GM12878 (cell line): ENCODE data around the gene UNC5CL. TPM values are rescaled to one million over a fixed set of nuclear protein-coding genes. Genes with fewer than 3 reads are reported as not detected.

ENCODE experiments used
- ATAC-seq: fragments of 200-7000 bp; cut with Tn5 transposase; 3 replicates; pipeline ENCODE4 v1.9.1; 2020; ENCODE audit warnings: mild to moderate bottlenecking, moderate library complexity
- BruUV-seq: library from RNA; stranded (reverse); fragments of 400-500 nt; replicated peaks from 2 replicates; lab custom pipeline; 2021; lab: Mats Ljungman, UMichigan
- CTCF ChIA-PET: fragments of 300-600 bp; sonication (Branson Sonifier 250); formaldehyde crosslinking; extraction: SDS; loops from one replicate; lab custom pipeline; 2021; ENCODE audit warnings: inconsistent platforms; lab: Yijun Ruan, JAX
- POLR2A ChIA-PET: fragments of 350-600 bp; formaldehyde crosslinking; extraction: SDS; loops from one replicate; lab custom pipeline; 2021; ENCODE audit warnings: inconsistent platforms; lab: Charles Lee
- RAD21 ChIA-PET: fragments of 300-600 bp; sonication (Branson Sonifier 250); formaldehyde crosslinking; loops from one replicate; lab custom pipeline; 2023; ENCODE audit warnings: antibody characterized with exemption; ENCODE audit not compliant: unreplicated experiment; lab: Charles Lee
- SMC1A ChIA-PET: fragments of 300-600 bp; sonication (Branson Sonifier 250); formaldehyde crosslinking; loops from one replicate; lab custom pipeline; 2023; ENCODE audit not compliant: unreplicated experiment, uncharacterized antibody; lab: Charles Lee
- DNase-seq: peaks from one replicate; pipeline ENCODE4 v3.0.0-alpha.2; 2011; ENCODE audit warnings: low read depth, low spot score
- FAIRE-seq: peaks from 3 replicates; lab custom pipeline; 2011; peaks lifted over from hg19 to GRCh38; lab: Jason Lieb, UNC
- H2AFZ ChIP-seq: 2 replicates; pipeline ENCODE4 v1.6.0; 2011; ENCODE audit warnings: low read depth, low read length, control low read depth; ENCODE audit not compliant: control insufficient read depth
- H3K27ac ChIP-seq: 2 replicates; pipeline ENCODE4 v1.5.1; 2011; ENCODE audit warnings: control low read depth; ENCODE audit not compliant: control insufficient read depth, insufficient read depth
- H3K27me3 ChIP-seq, 2 experiments: replicated peaks in 1 of 2; 2 replicates each; pipeline versions ENCODE4 v1.6.0 to v1.6.1; 2011; ENCODE audit warnings: low read length in 1 of 2; ENCODE audit not compliant: control insufficient read depth in 2 of 2, insufficient read depth in 2 of 2
- H3K36me3 ChIP-seq, 2 experiments: 2 replicates each; pipeline ENCODE4 v1.5.1; 2011; ENCODE audit warnings: low read length in 1 of 2; ENCODE audit not compliant: control insufficient read depth in 2 of 2, insufficient read depth in 2 of 2
- H3K4me1 ChIP-seq: 2 replicates; pipeline ENCODE4 v1.6.1; 2011; ENCODE audit warnings: mild to moderate bottlenecking, low read length, moderate library complexity, mixed read lengths; ENCODE audit not compliant: control insufficient read depth, insufficient read depth
- H3K4me2 ChIP-seq: 2 replicates; pipeline ENCODE4 v1.6.0; 2011; ENCODE audit warnings: control low read depth; ENCODE audit not compliant: control insufficient read depth, insufficient read depth
- H3K4me3 ChIP-seq: fragments of 200-600 bp; sonication (generic); 2 replicates; pipeline ENCODE4 v1.5.1; 2016
- H3K79me2 ChIP-seq: 2 replicates; pipeline ENCODE4 v1.6.0; 2011; ENCODE audit warnings: low read length; ENCODE audit not compliant: control insufficient read depth, insufficient read depth
- H3K9ac ChIP-seq: 2 replicates; pipeline ENCODE4 v1.8.0; 2011; ENCODE audit warnings: low read length, control low read depth, mixed read lengths; ENCODE audit not compliant: control insufficient read depth, insufficient read depth
- H3K9me3 ChIP-seq: replicated peaks from 3 replicates; pipeline ENCODE4 v1.5.1; 2011; ENCODE audit warnings: mild to moderate bottlenecking, low read length; ENCODE audit not compliant: control insufficient read depth, insufficient read depth
- H4K20me1 ChIP-seq: 2 replicates; pipeline ENCODE4 v1.6.0; 2011; ENCODE audit not compliant: control insufficient read depth, insufficient read depth
- ASH2L ChIP-seq: fragments of 300-600, 200-600 bp; sonication (generic); IDR thresholded peaks from 2 replicates; pipeline ENCODE4 v1.6.1; 2017; ENCODE audit warnings: low read depth, mild to moderate bottlenecking, borderline replicate concordance
- IRF4 ChIP-seq: IDR thresholded peaks from 2 replicates; pipeline ENCODE4 v1.6.1; 2011; ENCODE audit warnings: low read depth, low read length
- MTA2 ChIP-seq: fragments of 450-650 bp; IDR thresholded peaks from 2 replicates; pipeline ENCODE4 v1.6.1; 2016; ENCODE audit warnings: low read depth, mild to moderate bottlenecking, moderate library complexity
- NFXL1 ChIP-seq: fragments of 450-650 bp; IDR thresholded peaks from 2 replicates; pipeline ENCODE4 v1.6.1; 2017; ENCODE audit warnings: antibody characterized with exemption, mild to moderate bottlenecking, borderline replicate concordance
- PAX8 ChIP-seq: fragments of 450-650 bp; IDR thresholded peaks from 2 replicates; pipeline ENCODE4 v1.6.1; 2017; ENCODE audit warnings: mild to moderate bottlenecking, moderate library complexity
- RBBP5 ChIP-seq: fragments of 200-600 bp; sonication (generic); conservative IDR thresholded peaks from 2 replicates; pipeline ENCODE4 v1.6.1; 2016
- RFX5 ChIP-seq: IDR thresholded peaks from 2 replicates; pipeline ENCODE4 v1.6.1; 2011; ENCODE audit warnings: low read depth, low read length, improper control_type of control experiment
- STAT3 ChIP-seq: IDR thresholded peaks from 2 replicates; pipeline ENCODE4 v1.6.1; 2011; ENCODE audit warnings: low read depth, low read length, improper control_type of control experiment
- TAF1 ChIP-seq: IDR thresholded peaks from 2 replicates; pipeline ENCODE4 v1.6.1; 2011; ENCODE audit warnings: mild to moderate bottlenecking, low read depth, low read length, borderline replicate concordance
- TARDBP ChIP-seq: IDR thresholded peaks from 2 replicates; pipeline ENCODE4 v1.6.1; 2016; ENCODE audit warnings: borderline replicate concordance
- ZBED1 ChIP-seq: IDR thresholded peaks from 2 replicates; pipeline ENCODE4 v1.6.1; 2016; ENCODE audit warnings: borderline replicate concordance
- ZNF384 ChIP-seq: IDR thresholded peaks from 2 replicates; pipeline ENCODE4 v1.6.1; 2012; ENCODE audit warnings: low read depth, mild to moderate bottlenecking, low read length, improper control_type of control experiment, borderline replicate concordance
- WGBS: methylation state at CpG from one replicate; pipeline ENCODE4 v1.1.6; 2016; ENCODE audit warnings: low lambda C conversion rate; ENCODE audit not compliant: insufficient replicate concordance, insufficient coverage; ENCODE audit errors: missing lambda C conversion rate; 5-methylcytosine and 5-hydroxymethylcytosine counted together
- in situ Hi-C: fragments of 300-500 bp; cut with MboI; formaldehyde crosslinking; loops from 9 replicates; pipeline ENCODE4 v1.14.3; 2018; ENCODE audit warnings: mixed read lengths
- intact Hi-C: fragments of 100-400 bp; cut with micrococcal nuclease; formaldehyde crosslinking; loops from one replicate; pipeline ENCODE4 v1.14.2; 2022; ENCODE audit not compliant: unreplicated experiment
- polyA plus RNA-seq, 11 experiments: library from polyadenylated mRNA; depleted of rRNA in 4 of 11; unstranded in 6 of 11; stranded (reverse) in 5 of 11; fragments of >200 nt; fragmentation: Nextera tagmentation in 4 of 11; fragmentation: Illumina TruSeq in 1 of 11; extraction: Ambion mirVana in 4 of 11; extraction: Trizol in 1 of 11; gene quantifications; 1 replicate in 1 of 11; 2 replicates in 10 of 11; pipeline versions ENCODE4 v1.2.1 to v1.2.3, GENCODE V29; 2011 to 2016; ENCODE audit warnings: inconsistent platforms in 2 of 11, missing spikeins in 2 of 11, low read depth in 1 of 11
- total RNA-seq, 4 experiments: library from RNA; depleted of rRNA in 3 of 4; stranded (reverse); fragments of >200 nt in 3 of 4; fragmentation: Illumina TruSeq in 1 of 4; extraction: Trizol in 1 of 4; gene quantifications; 2 replicates each; pipeline versions ENCODE4 v1.2.1 to v1.2.3, GENCODE V29; 2013 to 2021
- TF ChIP-seq, protein P1 (sequence below): fragments of 450-650 bp; IDR thresholded peaks from 2 replicates; pipeline ENCODE4 v1.6.1; 2017; ENCODE audit warnings: borderline replicate concordance
- TF ChIP-seq, protein P2 (sequence below): fragments of 150-350 bp; IDR thresholded peaks from 2 replicates; pipeline ENCODE4 v1.6.1; 2014; ENCODE audit warnings: mild to moderate bottlenecking, low read depth, low read length

Gene UNC5CL
- total and polyA plus RNA-seq, 10 of the 15 experiments (the other 5 are each of a cell fraction or from before 2014, with no cell fraction given): 0.11 to 1.2 (median 0.46) TPM; not detected in 1

DNA sequence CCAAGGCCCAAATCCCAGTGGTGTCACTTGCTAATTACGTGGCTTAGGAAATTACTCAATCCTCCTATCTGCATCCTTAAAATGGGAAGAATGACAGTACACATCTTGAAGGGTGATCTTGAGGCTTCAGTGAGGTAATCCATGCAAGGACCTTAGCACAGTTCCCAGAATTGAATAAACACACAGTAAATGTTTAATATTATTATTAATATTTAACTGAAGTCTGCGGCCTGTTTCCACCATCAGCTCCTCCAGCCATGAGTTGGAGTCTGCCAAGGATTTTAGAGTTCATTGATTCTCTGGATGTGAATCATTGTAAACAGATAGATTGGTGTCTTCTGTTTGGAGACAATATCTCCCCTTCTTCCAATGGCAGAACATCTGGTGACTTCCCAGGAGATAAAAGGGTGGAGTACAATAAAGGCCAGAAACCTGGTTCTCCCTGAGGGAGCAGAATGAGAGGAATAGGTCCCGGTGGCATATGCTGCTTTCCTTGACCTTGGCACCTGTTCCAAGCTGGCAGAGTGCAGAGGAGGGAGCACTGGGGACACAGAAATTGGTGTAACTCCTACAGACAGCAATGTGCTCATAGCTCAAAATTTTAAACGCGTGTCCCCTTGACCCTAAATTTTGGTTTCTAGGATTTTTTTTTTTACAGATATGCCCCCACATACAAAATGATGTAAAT lies 25.4 kb downstream of the UNC5CL start:
- no peaks in the 10 kb centered on the region for H3K79me2 ChIP-seq
- H3K4me1 ChIP-seq: no peaks in the 10 kb centered on the region
- no peak overlapping the region for H3K4me3 ChIP-seq
- no peak for TF ChIP-seq PAX8
- TF ChIP-seq, protein P1, sequence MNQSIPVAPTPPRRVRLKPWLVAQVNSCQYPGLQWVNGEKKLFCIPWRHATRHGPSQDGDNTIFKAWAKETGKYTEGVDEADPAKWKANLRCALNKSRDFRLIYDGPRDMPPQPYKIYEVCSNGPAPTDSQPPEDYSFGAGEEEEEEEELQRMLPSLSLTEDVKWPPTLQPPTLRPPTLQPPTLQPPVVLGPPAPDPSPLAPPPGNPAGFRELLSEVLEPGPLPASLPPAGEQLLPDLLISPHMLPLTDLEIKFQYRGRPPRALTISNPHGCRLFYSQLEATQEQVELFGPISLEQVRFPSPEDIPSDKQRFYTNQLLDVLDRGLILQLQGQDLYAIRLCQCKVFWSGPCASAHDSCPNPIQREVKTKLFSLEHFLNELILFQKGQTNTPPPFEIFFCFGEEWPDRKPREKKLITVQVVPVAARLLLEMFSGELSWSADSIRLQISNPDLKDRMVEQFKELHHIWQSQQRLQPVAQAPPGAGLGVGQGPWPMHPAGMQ: no peak
- TF ChIP-seq TAF1: no peak
- no peak for TF ChIP-seq TARDBP
- no peak overlapping the region for H3K9ac ChIP-seq
- H3K36me3 ChIP-seq: no peaks in the 10 kb centered on the region
- BruUV-seq: no TSS peak
- ChIA-PET POLR2A (no interaction called here), SMC1A (no interaction called here), RAD21 (interaction anchor here (0.5 kb wide), 1 partner anchor 14 kb away, joined by 3 read pairs; no protein-coding TSS in a partner anchor), CTCF (interaction anchor here (0.6 to 2.2 kb wide), 3 partner anchors 9 to 1970 kb away, joined by 3 to 8 read pairs (median 4); no protein-coding TSS in a partner anchor)
- FAIRE-seq (no peak), ATAC-seq (no peak), DNase-seq (no peak)
- H2AFZ ChIP-seq: no peak overlapping the region
- H3K9me3 ChIP-seq: no peaks in the 10 kb centered on the region
- H4K20me1 ChIP-seq: no peaks in the 10 kb centered on the region
- 42% methylated on average over 5 of the region's 5 CpGs for WGBS
- H3K4me2 ChIP-seq: no peak overlapping the region
- 0 out of 4 replicates have a peak, but pooled peaks cover 0 to 2% of the 10 kb centered on the region in 2 experiments for H3K27me3 ChIP-seq
- H3K27ac ChIP-seq: no peak overlapping the region
- in situ Hi-C loops (no loop called here), intact Hi-C loops (no loop called here)

- ATAC-seq: no peak
- ChIA-PET CTCF (interaction anchor here (0.9 kb wide), 1 partner anchor 43 kb away, joined by 3 read pairs; no protein-coding TSS in a partner anchor), RAD21 (no interaction called here), POLR2A (no interaction called here), SMC1A (interaction anchor here (0.5 to 0.7 kb wide), 2 partner anchors 12 to 1581 kb away, joined by 3 read pairs; no protein-coding TSS in a partner anchor)
- H3K27me3 ChIP-seq: 0 out of 4 replicates have a peak, but pooled peaks cover 0 to 2% of the 10 kb centered on the region in 2 experiments
- DNase-seq: no peak
- H3K4me1 ChIP-seq: no peaks in the 10 kb centered on the region
- 29% methylated on average over 2 of the region's 2 CpGs for WGBS
- no peaks in the 10 kb centered on the region for H3K9me3 ChIP-seq
- H2AFZ ChIP-seq: no peak overlapping the region
- H3K4me2 ChIP-seq: no peak overlapping the region
- H3K36me3 ChIP-seq: no peaks in the 10 kb centered on the region
- no TSS peak for BruUV-seq
- H3K9ac ChIP-seq: no peak overlapping the region
- no peak overlapping the region for H3K4me3 ChIP-seq
- FAIRE-seq: no peak
- in situ Hi-C loops (no loop called here), intact Hi-C loops (no loop called here)
- no peaks in the 10 kb centered on the region for H3K79me2 ChIP-seq
- no peaks in the 10 kb centered on the region for H4K20me1 ChIP-seq
- no peak overlapping the region for H3K27ac ChIP-seq
- no peak for TF ChIP-seq MTA2
- TF ChIP-seq RFX5: no peak
- TF ChIP-seq STAT3: no peak
- no peak for TF ChIP-seq IRF4
- no peak for TF ChIP-seq RBBP5
- TF ChIP-seq ZNF384: no peak
- TF ChIP-seq, protein P2, sequence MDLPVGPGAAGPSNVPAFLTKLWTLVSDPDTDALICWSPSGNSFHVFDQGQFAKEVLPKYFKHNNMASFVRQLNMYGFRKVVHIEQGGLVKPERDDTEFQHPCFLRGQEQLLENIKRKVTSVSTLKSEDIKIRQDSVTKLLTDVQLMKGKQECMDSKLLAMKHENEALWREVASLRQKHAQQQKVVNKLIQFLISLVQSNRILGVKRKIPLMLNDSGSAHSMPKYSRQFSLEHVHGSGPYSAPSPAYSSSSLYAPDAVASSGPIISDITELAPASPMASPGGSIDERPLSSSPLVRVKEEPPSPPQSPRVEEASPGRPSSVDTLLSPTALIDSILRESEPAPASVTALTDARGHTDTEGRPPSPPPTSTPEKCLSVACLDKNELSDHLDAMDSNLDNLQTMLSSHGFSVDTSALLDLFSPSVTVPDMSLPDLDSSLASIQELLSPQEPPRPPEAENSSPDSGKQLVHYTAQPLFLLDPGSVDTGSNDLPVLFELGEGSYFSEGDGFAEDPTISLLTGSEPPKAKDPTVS: no peak
- TF ChIP-seq ASH2L: no peak
- no peak for TF ChIP-seq ZBED1
- TF ChIP-seq NFXL1: no peak
Observed at GRCh38 chr6:41011673-41012072, 27.3 kb downstream of the UNC5CL start.
